ENCODE results near the gene RNF7.
"Not testable (repeated sequence)": the region's sequence is repeated elsewhere in the genome, so short reads cannot be mapped to it uniquely, and the experiment has no call there.

RNF7 gene

DNA sequence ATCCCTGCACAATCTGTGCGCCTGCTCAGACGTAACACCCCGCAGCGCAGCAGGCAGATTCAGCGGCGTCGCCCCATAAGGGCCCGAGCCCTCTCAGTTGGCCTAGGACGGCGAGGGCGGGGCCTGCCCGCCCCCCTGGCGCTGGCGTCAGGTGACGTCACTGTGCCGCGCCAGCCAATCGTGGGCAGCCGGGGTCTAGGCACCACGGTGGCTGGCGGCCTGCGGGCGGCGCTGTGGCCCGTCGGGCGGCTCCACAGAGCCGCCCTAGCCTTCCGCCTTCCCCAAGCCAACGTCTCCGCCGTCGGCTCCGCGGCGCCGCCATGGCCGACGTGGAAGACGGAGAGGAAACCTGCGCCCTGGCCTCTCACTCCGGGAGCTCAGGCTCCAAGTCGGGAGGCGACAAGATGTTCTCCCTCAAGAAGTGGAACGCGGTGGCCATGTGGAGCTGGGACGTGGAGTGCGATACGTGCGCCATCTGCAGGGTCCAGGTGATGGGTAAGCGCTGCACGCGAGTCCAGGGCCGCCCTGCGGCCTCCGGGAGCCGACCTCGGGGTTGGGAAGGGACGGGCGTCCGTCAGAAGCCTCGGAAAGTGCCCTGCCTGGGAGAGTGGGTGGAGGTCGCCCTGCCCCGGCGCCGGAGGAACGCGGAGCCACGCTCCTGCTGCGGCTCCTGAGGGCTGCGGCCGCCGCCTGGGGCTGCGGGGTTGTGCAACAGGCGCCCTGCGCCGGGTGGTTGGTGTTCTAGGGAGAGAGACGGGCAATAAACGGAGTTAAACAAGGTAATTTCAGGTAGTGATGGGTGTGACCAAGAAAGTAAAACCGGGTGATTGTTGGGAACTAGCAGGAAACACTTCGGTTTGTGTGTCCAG lies at the start of gene RNF7:
RNF7 (plus strand) TSS at position 277 of the 869 bp plus-strand sequence; CDS start at position 321, 44 bp downstream.
- peak; percentile 92 to 96 (median 95) for DNase-seq (ENCODE audit: low read depth in 2 of 3, low spot score in 1 of 3)

- DNase-seq (ENCODE audit: low read depth in 2 of 3, low spot score in 1 of 3): no peak
These were observed 47.5 kb upstream of the RNF7 start for GRCh38 chr3:141690431-141691072.

- DNase-seq (ENCODE audit: low read depth in 2 of 3, low spot score in 1 of 3): not testable (repeated sequence)
These were observed 46.6 kb upstream of the RNF7 start for GRCh38 chr3:141691471-141691870.

GRCh38 chr3:141692973-141693372 lies 45.1 kb upstream of the RNF7 start:
- not testable (repeated sequence) for DNase-seq (ENCODE audit: low read depth in 2 of 3, low spot score in 1 of 3)

- DNase-seq (ENCODE audit: low read depth in 2 of 3, low spot score in 1 of 3): no peak
These were observed 38.8 kb upstream of the RNF7 start for GRCh38 chr3:141699324-141699723.

GRCh38 chr3:141699897-141700296 lies 38.2 kb upstream of the RNF7 start:
- DNase-seq (ENCODE audit: low read depth in 2 of 3, low spot score in 1 of 3): no peak

DNA sequence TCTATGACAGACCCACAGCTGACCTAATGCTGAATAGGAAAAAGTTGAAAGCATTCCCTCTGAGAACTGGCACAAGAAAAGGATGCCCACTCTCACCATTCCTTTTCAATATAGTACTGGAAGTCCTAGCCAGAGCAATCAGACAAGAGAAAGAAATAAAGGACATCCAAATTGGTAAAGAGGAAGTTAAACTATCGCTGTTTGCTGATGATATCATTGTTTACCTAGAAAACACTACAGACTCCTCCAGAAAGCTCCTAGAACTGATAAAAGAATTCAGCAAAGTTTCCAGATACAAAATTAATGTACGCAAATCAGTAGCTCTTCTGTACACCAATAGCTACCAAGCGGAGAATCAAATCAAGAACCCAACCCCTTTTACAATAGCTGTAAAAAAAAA lies 34.7 kb upstream of the RNF7 start:
- not testable (repeated sequence) for DNase-seq (ENCODE audit: low read depth in 2 of 3, low spot score in 1 of 3)

DNA sequence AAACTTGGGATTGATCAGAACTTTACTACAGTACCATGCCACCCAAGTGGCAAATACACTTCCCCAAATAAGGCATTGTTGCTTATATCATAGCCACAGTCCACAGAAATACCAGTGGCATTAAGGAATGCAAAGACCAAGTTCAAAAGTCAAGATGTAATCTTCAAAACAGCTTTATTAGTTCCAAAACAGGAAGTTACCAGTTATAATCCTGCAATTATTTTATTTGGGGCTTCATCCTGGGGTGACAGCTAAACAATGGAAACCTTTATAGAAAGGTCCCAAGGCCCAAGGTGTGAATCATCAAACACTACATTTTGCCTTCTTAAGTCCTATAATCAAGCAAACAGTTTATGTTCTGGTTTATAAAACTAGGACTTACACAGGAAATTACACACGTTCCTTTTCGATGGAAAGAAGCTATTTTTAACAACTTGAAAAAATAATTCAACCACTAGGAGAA lies 30.3 kb upstream of the RNF7 start:
- DNase-seq (ENCODE audit: low read depth in 2 of 3, low spot score in 1 of 3): no peak

- no peak for DNase-seq (ENCODE audit: low read depth in 2 of 3, low spot score in 1 of 3)
These were observed 29.7 kb upstream of the RNF7 start for GRCh38 chr3:141708367-141708766.

GRCh38 chr3:141709126-141709770 lies 28.9 kb upstream of the RNF7 start:
- DNase-seq (ENCODE audit: low read depth in 2 of 3, low spot score in 1 of 3): no peak

DNA sequence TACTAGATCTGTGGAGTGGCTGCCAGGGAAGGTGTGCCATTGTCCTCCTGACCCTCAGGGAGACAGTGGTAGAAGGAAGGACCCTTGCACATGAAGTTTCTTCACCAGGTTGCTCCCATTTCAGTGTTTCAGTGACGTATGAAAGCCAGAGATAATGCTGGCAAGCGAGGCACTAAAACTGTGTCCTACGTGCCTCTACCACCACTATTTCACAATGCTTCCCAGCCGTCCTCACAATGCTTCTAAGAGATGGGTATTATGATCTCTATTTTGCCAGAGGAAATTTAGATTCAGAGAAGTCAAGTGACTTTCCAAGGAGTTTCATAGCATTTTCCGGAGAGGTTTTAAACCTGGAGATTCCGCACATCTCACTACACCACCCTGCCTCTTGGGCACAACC lies 28.0 kb upstream of the RNF7 start:
- no peak for DNase-seq (ENCODE audit: low read depth in 2 of 3, low spot score in 1 of 3)

GRCh38 chr3:141710888-141711616 lies 27.0 kb upstream of the RNF7 start:
- DNase-seq (ENCODE audit: low read depth in 2 of 3, low spot score in 1 of 3): no peak

GRCh38 chr3:141714671-141715070 lies 23.4 kb upstream of the RNF7 start:
- no peak for DNase-seq (ENCODE audit: low read depth in 2 of 3, low spot score in 1 of 3)

DNA sequence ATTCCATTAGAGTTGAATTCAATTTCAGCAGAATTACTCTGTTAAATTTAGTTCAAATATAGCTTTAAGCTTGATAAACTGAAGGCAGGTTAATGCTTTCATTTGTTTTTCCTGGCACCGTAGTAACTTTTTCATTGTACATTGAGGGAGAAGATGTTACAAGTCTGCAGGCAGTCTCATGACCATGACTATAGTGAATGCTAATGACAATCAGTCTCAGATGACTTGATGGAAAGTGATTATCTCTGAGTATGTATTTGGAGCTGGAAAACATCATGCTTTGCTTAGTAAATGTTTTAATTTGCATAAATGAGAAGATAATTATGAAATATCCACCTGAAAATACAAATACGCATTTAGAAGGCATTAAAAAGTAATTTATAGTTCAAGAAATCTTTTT lies 16.0 kb upstream of the RNF7 start:
- no peak for DNase-seq (ENCODE audit: low read depth in 2 of 3, low spot score in 1 of 3)

GRCh38 chr3:141722648-141723047 lies 15.4 kb upstream of the RNF7 start:
- no peak for DNase-seq (ENCODE audit: low read depth in 2 of 3, low spot score in 1 of 3)

- no peak for DNase-seq (ENCODE audit: low read depth in 2 of 3, low spot score in 1 of 3)
These were observed 14.8 kb upstream of the RNF7 start for GRCh38 chr3:141723255-141723654.

- DNase-seq (ENCODE audit: low read depth in 2 of 3, low spot score in 1 of 3): no peak
These were observed 13.9 kb upstream of the RNF7 start for GRCh38 chr3:141724186-141724585.

- no peak for DNase-seq (ENCODE audit: low read depth in 2 of 3, low spot score in 1 of 3)
These were observed 13.1 kb upstream of the RNF7 start for GRCh38 chr3:141725036-141725435.

- no peak for DNase-seq (ENCODE audit: low read depth in 2 of 3, low spot score in 1 of 3)
These were observed 11.6 kb upstream of the RNF7 start for GRCh38 chr3:141726483-141726882.

DNA sequence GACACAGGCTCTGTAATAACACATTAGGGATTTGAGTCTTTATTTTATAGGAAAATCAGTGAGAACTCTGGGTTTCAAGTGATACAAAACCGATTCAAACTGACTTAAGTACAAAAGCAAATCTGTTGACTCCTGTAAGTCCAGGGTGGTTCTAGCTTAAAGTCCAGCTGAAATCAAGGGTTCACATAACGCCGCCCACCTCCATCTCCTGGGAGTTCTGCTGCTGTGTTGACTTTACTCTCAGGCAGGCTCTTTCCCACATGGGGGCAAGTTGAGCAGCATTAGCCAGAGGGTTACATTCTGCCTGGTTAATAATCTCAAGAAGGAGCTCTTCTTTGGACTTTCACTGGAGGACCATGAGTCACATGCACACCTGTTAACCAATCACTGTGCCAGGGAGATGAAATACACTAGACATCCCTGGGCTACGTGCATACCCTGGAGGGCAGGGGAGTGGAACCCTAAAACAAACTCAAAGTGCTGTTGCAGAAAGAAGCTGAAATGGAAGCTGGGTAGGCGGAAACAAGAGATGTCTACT lies 9.7 kb upstream of the RNF7 start:
- DNase-seq (ENCODE audit: low read depth in 2 of 3, low spot score in 1 of 3): no peak

GRCh38 chr3:141729240-141729639 lies 8.9 kb upstream of the RNF7 start:
- no peak for DNase-seq (ENCODE audit: low read depth in 2 of 3, low spot score in 1 of 3)
